ENCODE results near the gene PPP6R2. TPM values are rescaled to one million over a fixed set of nuclear protein-coding genes. Genes with fewer than 3 reads are reported as not detected.

The PPP6R2 gene
- total and polyA plus RNA-seq, 8 donors = 21.1 to 70.4 (median 25.1) TPM

- Histone ChIP-seq H3K4me3 (peak overlapping the region; percentile 75 to 82 (median 78)), H3K36me3 (no peaks in the 10 kb centered on the region), H3K27ac (peak overlapping the region in 3 of 4 donors; percentile 43 to 64 (median 44)), H3K4me1 (no peaks in the 10 kb centered on the region), H3K27me3 (no peaks in the 10 kb centered on the region), H3K9me3 (no peaks in the 10 kb centered on the region)
- intact Hi-C loops (cut with DNase I) = loop anchor here in 1 of 3 donors (5.0 kb wide), 2 partner anchors 65 to 90 kb away; partner anchors contain the start of gene HDAC10
- 10 to 12% methylated on average over 24 to 26 of the region's 26 CpGs for WGBS, 2 donors
- FAIRE-seq = no peak
- peak; percentile 84 to 93 (median 88) for ATAC-seq
- peak; percentile 83 to 95 (median 92) for DNase-seq
- TF ChIP-seq CTCF (IDR thresholded peaks at IDR 0.05) = peak; percentile 83 to 95 (median 91)
Observed at GRCh38 chr22:50341977-50342650, 1.0 kb upstream of the PPP6R2 start.

GRCh38 chr22:50343541-50343935 lies 411 bp downstream of the PPP6R2 start:
- no peak for FAIRE-seq
- intact Hi-C loops (cut with DNase I) = loop anchor here in 1 of 3 donors (5.0 kb wide), 2 partner anchors 66 to 91 kb away; partner anchors contain the start of gene HDAC10
- ATAC-seq = no peak
- H3K36me3 ChIP-seq = no peaks in the 10 kb centered on the region
- DNase-seq = peak in 1 of 6 donors; percentile 33
- no peak for TF ChIP-seq CTCF (IDR thresholded peaks at IDR 0.05)
- 0 to 1% methylated on average over 5 to 9 of the region's 9 CpGs for WGBS, 2 donors
- H3K27ac ChIP-seq = peak overlapping the region in 1 of 4 donors; percentile 48
- H3K27me3 ChIP-seq = no peaks in the 10 kb centered on the region
- peak overlapping the region; percentile 75 to 82 (median 78) for H3K4me3 ChIP-seq
- no peaks in the 10 kb centered on the region for H3K4me1 ChIP-seq
- no peaks in the 10 kb centered on the region for H3K9me3 ChIP-seq

- 75 to 78% methylated on average over 8 of the region's 8 CpGs for WGBS, 2 donors
- intact Hi-C loops (cut with DNase I) = no loop called here
- no peak for FAIRE-seq
Observed at GRCh38 chr22:50346470-50346869, 3.3 kb downstream of the PPP6R2 start.

GRCh38 chr22:50347157-50347556 lies 4.0 kb downstream of the PPP6R2 start:
- H3K27ac ChIP-seq = no peak overlapping the region
- TF ChIP-seq CTCF (IDR thresholded peaks at IDR 0.05) = no peak
- no peak for FAIRE-seq
- no peaks in the 10 kb centered on the region for H3K4me1 ChIP-seq
- DNase-seq = peak in 1 of 6 donors; percentile 28
- H3K36me3 ChIP-seq = no peaks in the 10 kb centered on the region
- H3K27me3 ChIP-seq = no peaks in the 10 kb centered on the region
- H3K9me3 ChIP-seq = no peaks in the 10 kb centered on the region
- no peak overlapping the region for H3K4me3 ChIP-seq
- WGBS, 2 donors = 69 to 75% methylated on average over 8 of the region's 8 CpGs
- intact Hi-C loops (cut with DNase I) = no loop called here
- ATAC-seq = no peak

More at GRCh38 chr22:50346470-50346869, 3.3 kb downstream of the PPP6R2 start:
- TF ChIP-seq CTCF (IDR thresholded peaks at IDR 0.05) = no peak
- H3K27ac ChIP-seq = no peak overlapping the region
- H3K36me3 ChIP-seq = no peaks in the 10 kb centered on the region
- H3K27me3 ChIP-seq = no peaks in the 10 kb centered on the region
- H3K4me3 ChIP-seq = no peak overlapping the region
- peak in 1 of 6 donors; percentile 69 for DNase-seq
- H3K4me1 ChIP-seq = no peaks in the 10 kb centered on the region
- ATAC-seq = no peak
- no peaks in the 10 kb centered on the region for H3K9me3 ChIP-seq

GRCh38 chr22:50348058-50348457 lies 4.9 kb downstream of the PPP6R2 start:
- intact Hi-C loops (cut with DNase I) = no loop called here
- TF ChIP-seq CTCF (IDR thresholded peaks at IDR 0.05) = no peak
- Histone ChIP-seq H3K9me3 (no peaks in the 10 kb centered on the region), H3K4me3 (no peak overlapping the region), H3K36me3 (no peaks in the 10 kb centered on the region), H3K27me3 (no peaks in the 10 kb centered on the region), H3K4me1 (no peaks in the 10 kb centered on the region), H3K27ac (no peak overlapping the region)
- ATAC-seq = no peak
- 21 to 30% methylated on average over 2 of the region's 2 CpGs for WGBS, 2 donors
- DNase-seq = no peak
- no peak for FAIRE-seq

Measured in pancreas (tissue), 10 donors.